ENCODE measurements around the gene CLRN1. TPM values are rescaled to one million over a fixed set of nuclear protein-coding genes. Genes with fewer than 3 reads are reported as not detected.

The CLRN1 gene
- total and polyA plus RNA-seq, 7 donors, result not detected

DNA sequence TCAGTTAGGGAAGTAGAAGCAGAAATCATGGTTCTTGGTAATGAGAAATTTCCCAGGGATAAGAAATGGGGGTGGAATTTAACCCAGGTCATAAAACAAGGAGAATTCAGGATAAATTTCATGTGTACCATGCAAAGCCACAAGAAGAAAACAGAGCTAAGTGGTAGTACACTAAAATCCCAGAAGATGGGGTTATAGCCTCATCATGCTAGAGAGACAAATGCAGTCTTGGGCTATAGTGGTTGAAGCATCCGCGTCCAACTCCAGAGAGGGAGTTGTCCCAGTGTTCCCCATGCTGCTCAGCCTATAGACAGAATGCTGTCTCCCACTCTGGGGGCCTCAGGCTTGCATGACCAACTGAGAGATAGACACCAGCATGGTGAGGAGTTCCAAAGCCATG, 36.2 kb upstream of the CLRN1 start:
- Histone ChIP-seq H3K27me3 (peaks cover 0 to 5% (median 0%) of the 10 kb centered on the region in 3 donors), H3K4me1 (no peaks in the 10 kb centered on the region), H3K27ac (no peak overlapping the region), H3K36me3 (no peaks in the 10 kb centered on the region), H3K9me3 (no peaks in the 10 kb centered on the region), H3K4me3 (no peak overlapping the region)
- DNase-seq, result no peak
- WGBS, 2 donors, result 65 to 70% methylated on average over 2 of the region's 2 CpGs
- intact Hi-C loops (cut with DNase I), result no loop called here
- TF ChIP-seq EP300 (IDR thresholded peaks at IDR 0.05) (no peak), POLR2A (IDR thresholded peaks at IDR 0.05) (no peak)
- TF ChIP-seq, protein P1, sequence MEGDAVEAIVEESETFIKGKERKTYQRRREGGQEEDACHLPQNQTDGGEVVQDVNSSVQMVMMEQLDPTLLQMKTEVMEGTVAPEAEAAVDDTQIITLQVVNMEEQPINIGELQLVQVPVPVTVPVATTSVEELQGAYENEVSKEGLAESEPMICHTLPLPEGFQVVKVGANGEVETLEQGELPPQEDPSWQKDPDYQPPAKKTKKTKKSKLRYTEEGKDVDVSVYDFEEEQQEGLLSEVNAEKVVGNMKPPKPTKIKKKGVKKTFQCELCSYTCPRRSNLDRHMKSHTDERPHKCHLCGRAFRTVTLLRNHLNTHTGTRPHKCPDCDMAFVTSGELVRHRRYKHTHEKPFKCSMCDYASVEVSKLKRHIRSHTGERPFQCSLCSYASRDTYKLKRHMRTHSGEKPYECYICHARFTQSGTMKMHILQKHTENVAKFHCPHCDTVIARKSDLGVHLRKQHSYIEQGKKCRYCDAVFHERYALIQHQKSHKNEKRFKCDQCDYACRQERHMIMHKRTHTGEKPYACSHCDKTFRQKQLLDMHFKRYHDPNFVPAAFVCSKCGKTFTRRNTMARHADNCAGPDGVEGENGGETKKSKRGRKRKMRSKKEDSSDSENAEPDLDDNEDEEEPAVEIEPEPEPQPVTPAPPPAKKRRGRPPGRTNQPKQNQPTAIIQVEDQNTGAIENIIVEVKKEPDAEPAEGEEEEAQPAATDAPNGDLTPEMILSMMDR (IDR thresholded peaks at IDR 0.05), result peak in 1 of 4 experiments; percentile 24

DNA sequence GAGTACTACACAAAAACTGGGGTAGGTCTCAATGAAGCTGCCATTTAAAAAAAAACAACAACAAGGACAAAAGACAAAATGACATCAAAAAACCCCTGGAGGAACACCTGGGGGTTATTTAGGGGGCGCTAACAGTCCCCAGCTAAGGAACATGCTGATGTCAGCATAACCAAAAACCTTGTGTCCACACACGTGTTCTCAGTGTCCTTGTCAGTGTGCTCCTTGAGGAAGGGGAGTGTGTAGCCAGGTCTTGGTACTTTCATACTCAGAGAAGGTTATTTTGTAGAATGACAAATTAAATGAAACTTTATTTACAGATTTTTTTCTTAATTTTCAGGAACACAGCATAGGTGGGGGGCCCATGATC, 31.2 kb upstream of the CLRN1 start:
- Histone ChIP-seq H3K27ac (no peak overlapping the region), H3K27me3 (peaks cover 0 to 5% (median 0%) of the 10 kb centered on the region in 3 donors), H3K4me1 (no peaks in the 10 kb centered on the region), H3K4me3 (no peak overlapping the region), H3K36me3 (no peaks in the 10 kb centered on the region), H3K9me3 (no peaks in the 10 kb centered on the region)
- intact Hi-C loops (cut with DNase I), result no loop called here
- DNase-seq, result no peak
- 66 to 86% methylated on average over 2 of the region's 2 CpGs for WGBS, 2 donors
- TF ChIP-seq EP300 (IDR thresholded peaks at IDR 0.05) (no peak), POLR2AphosphoS5 (IDR thresholded peaks at IDR 0.05) (no peak), POLR2A (IDR thresholded peaks at IDR 0.05) (no peak)
- TF ChIP-seq, protein P1 (IDR thresholded peaks at IDR 0.05), result no peak

DNA sequence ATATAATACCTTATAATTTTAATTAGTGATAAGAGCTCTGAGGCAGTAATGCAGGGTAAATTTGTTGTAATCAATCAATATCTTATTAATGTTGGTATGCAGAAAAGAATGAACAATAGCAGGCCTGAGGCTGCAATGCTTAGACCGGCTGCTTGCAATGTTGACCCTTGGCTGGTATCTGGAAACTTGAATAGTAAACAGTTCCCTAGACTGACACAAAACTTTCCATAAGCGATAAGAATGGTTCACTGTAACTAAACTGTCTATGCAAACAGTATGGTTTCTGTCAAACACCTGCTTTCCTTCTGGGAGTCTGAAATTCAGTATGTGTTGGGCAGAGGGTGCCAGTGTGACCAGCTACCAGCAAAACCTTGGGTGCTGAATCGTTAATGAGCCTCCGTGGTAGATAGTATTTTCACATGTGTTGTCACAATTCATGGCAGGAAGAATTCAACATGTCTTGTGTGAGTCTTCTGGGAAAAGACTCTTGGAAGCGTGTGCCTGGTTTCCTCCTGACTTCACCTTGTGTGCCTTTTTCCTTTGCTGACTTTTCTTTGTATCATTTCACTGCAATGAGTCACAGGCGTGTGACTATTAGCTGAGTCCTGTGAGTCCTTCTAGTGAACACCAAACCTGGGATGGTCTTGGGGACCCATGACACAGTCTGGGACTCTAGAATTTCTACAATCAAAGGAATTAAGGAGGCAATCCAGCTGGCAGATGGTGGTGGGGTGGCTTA, 30.7 kb upstream of the CLRN1 start:
- H3K36me3 ChIP-seq, result no peaks in the 10 kb centered on the region
- H3K4me1 ChIP-seq, result no peaks in the 10 kb centered on the region
- no peak for TF ChIP-seq EP300 (IDR thresholded peaks at IDR 0.05)
- TF ChIP-seq, protein P1 (IDR thresholded peaks at IDR 0.05), result no peak
- no peak for TF ChIP-seq POLR2AphosphoS5 (IDR thresholded peaks at IDR 0.05)
- no peak for TF ChIP-seq POLR2A (IDR thresholded peaks at IDR 0.05)
- WGBS, 2 donors, result 63 to 67% methylated on average over 6 of the region's 6 CpGs
- no peaks in the 10 kb centered on the region for H3K9me3 ChIP-seq
- H3K27ac ChIP-seq, result no peak overlapping the region
- H3K4me3 ChIP-seq, result no peak overlapping the region
- H3K27me3 ChIP-seq, result peaks cover 0 to 5% (median 0%) of the 10 kb centered on the region in 3 donors
- no peak for DNase-seq
- intact Hi-C loops (cut with DNase I), result no loop called here

DNA sequence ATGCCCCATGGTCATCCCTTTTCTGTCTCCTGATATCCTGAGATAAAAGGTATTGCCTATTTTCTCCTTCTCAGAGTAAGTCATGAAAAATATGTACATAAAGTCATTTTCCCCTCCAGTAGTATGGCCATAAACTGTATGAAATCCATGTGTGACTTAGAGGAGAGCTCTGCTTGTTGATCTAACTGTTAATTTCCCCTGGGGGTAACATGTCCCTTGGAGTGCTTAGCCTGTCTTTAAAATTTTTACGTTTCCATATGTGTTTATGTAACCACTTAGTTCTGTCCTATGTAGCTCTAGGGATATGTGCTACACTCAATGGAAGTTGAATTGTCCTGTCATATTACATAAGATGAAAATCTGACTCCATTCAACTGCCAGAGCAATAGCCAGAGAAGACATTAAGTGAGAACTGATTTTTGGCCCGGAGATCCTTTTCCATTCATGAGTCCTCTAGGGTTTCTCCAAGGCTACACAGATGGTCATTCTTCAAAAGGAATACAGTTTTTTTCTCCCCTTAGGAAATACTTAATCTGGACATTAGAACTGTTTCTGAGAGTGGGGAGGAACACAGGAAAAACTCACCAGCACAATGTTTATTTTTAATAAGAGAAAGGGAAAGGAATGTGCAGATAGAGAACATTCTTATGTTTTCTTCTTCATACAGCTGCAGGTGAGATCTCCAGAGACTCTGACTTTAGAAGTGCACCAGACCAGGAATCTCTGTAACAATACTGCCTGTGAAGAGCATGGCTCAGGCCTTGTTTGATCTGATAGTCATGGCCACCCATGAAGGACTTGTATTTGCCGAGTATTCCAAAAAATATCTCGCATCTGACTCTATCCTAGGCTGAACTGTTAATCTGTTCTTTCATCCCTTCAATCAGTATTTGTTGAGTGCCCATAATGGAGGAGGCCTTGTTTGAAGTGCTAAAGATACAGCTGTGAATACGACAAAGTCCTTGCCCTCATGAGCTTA, 29.8 kb upstream of the CLRN1 start:
- intact Hi-C loops (cut with DNase I), result no loop called here
- Histone ChIP-seq H3K4me3 (no peak overlapping the region), H3K4me1 (no peaks in the 10 kb centered on the region), H3K9me3 (no peaks in the 10 kb centered on the region), H3K36me3 (no peaks in the 10 kb centered on the region), H3K27ac (no peak overlapping the region), H3K27me3 (no peaks in the 10 kb centered on the region)
- 84 to 85% methylated on average over 5 of the region's 5 CpGs for WGBS, 2 donors
- DNase-seq, result no peak
- no peak for TF ChIP-seq POLR2A (IDR thresholded peaks at IDR 0.05)
- TF ChIP-seq EP300 (IDR thresholded peaks at IDR 0.05), result no peak
- TF ChIP-seq, protein P1 (IDR thresholded peaks at IDR 0.05), result no peak
- TF ChIP-seq POLR2AphosphoS5 (IDR thresholded peaks at IDR 0.05), result no peak

Data from sigmoid colon (tissue), 7 donors.